SK-N-SH (cell line): ENCODE results near the gene SPOCK1.

Experiments
- CTCF ChIP-seq: fragments of 200-600 bp; sonication (generic); IDR thresholded peaks from 2 replicates; pipeline ENCODE4 v1.6.1; 2017; ENCODE audit warnings: antibody characterized with exemption, mild to moderate bottlenecking, moderate library complexity
- GABPA ChIP-seq: IDR thresholded peaks from 2 replicates; pipeline ENCODE4 v1.4.0; 2012; ENCODE audit warnings: low read depth, mild to moderate bottlenecking
- NFIC ChIP-seq: IDR thresholded peaks from 2 replicates; pipeline ENCODE4 v1.4.0; 2012; ENCODE audit warnings: borderline replicate concordance
- POLR2AphosphoS5 ChIP-seq: IDR thresholded peaks from 2 replicates; pipeline ENCODE4 v1.6.1; 2012; ENCODE audit warnings: low read depth, low read length
- RAD21 ChIP-seq: IDR thresholded peaks from 2 replicates; pipeline ENCODE4 v1.6.1; 2012; ENCODE audit warnings: mild to moderate bottlenecking, low read length
- TCF12 ChIP-seq: IDR thresholded peaks from 2 replicates; pipeline ENCODE4 v1.4.0; 2012
- USF2 ChIP-seq: fragments of 150-350 bp; IDR thresholded peaks from 2 replicates; pipeline ENCODE4 v1.6.1; 2017; ENCODE audit warnings: antibody characterized with exemption, low read length, low read depth, borderline replicate concordance
- YY1 ChIP-seq: IDR thresholded peaks from 2 replicates; pipeline ENCODE4 v1.4.0; 2012; ENCODE audit warnings: low read depth, mild to moderate bottlenecking
- TF ChIP-seq, protein P1 (sequence below): IDR thresholded peaks from 2 replicates; pipeline ENCODE4 v1.4.0; 2012; ENCODE audit warnings: low read depth

DNA sequence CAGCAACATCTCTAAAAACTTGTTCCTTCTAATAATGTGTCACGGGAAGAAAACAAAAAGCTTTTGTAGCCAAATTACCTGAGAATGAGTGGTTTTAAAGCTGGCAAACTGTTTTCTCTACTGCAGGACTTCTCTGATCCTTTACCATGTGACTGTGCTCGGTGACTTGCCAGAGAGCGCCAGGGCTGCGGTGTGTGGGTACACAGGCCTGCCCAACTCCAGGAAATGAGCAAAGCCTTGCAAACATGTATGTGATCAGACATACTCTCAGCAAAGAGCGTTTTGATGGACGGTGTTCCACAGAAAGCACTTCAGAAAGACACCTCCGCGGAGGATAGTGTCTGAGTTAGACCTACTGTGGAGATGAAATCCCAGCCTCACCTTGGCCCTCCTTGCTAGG lies 157.3 kb downstream of the SPOCK1 start:
- TF ChIP-seq CTCF (no peak), POLR2AphosphoS5 (no peak), USF2 (no peak), GABPA (no peak), NFIC (no peak), YY1 (no peak), TCF12 (no peak), RAD21 (no peak)
- TF ChIP-seq, protein P1, sequence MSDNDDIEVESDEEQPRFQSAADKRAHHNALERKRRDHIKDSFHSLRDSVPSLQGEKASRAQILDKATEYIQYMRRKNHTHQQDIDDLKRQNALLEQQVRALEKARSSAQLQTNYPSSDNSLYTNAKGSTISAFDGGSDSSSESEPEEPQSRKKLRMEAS = no peak
